ENCODE measurements around the gene SLC43A1. TPM values are rescaled to one million over a fixed set of nuclear protein-coding genes. Genes with fewer than 3 reads are reported as not detected.

Gene SLC43A1
- total RNA-seq, 4 donors from 2014 or later: 13.1 to 48.4 (median 22.5) TPM

DNA sequence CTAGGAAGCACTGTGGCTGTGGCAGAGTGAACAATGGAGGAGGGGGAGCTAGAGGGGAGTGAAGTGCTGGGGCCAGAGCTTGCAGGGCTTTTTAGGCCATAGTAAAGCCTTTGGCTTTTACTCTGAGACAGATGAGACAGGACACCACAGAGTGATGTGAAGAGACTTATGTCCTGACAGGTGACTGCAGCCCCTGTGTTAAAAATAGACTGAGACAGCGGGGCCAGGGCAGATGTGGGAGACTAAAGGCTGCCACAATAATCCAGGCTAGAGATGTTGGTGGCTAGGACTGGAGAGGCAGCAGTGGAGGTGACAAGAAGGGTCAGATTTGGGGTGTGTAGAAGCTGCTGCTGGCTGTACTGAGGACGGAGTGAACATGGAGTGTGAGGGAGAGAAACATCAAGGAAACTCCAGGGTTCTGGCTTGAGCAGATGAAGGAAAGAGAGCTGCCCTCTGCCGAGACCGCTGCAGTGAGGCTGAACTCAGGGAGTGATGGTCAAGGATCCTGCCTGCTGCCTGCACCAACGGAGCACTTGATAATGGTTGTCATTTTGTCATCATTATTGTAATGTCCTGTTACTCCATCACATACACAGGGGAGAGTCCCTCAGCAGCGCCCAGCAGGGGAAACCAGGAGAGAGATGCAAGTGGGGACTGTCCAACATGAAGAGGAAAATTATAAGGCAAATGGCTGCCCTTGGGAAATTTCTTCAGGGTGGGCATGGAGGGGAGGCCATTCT lies 27.4 kb downstream of the SLC43A1 start:
- no peaks in the 10 kb centered on the region for H3K36me3 ChIP-seq
- TF ChIP-seq, protein P1, sequence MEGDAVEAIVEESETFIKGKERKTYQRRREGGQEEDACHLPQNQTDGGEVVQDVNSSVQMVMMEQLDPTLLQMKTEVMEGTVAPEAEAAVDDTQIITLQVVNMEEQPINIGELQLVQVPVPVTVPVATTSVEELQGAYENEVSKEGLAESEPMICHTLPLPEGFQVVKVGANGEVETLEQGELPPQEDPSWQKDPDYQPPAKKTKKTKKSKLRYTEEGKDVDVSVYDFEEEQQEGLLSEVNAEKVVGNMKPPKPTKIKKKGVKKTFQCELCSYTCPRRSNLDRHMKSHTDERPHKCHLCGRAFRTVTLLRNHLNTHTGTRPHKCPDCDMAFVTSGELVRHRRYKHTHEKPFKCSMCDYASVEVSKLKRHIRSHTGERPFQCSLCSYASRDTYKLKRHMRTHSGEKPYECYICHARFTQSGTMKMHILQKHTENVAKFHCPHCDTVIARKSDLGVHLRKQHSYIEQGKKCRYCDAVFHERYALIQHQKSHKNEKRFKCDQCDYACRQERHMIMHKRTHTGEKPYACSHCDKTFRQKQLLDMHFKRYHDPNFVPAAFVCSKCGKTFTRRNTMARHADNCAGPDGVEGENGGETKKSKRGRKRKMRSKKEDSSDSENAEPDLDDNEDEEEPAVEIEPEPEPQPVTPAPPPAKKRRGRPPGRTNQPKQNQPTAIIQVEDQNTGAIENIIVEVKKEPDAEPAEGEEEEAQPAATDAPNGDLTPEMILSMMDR (IDR thresholded peaks at IDR 0.05): no peak
- no peak for TF ChIP-seq POLR2A (IDR thresholded peaks at IDR 0.05)
- no peak overlapping the region for H3K4me3 ChIP-seq
- H3K27me3 ChIP-seq: no peaks in the 10 kb centered on the region
- no peaks in the 10 kb centered on the region for H3K9me3 ChIP-seq
- intact Hi-C loops (cut with DNase I; ENCODE audit: low total_unique reads): loop anchor here (2.0 kb wide), 1 partner anchor 37 kb away; no protein-coding TSS in a partner anchor
- DNase-seq: no peak
- H3K4me1 ChIP-seq: peaks cover 0 to 3% of the 10 kb centered on the region in 2 donors
- no peak overlapping the region for H3K27ac ChIP-seq

DNA sequence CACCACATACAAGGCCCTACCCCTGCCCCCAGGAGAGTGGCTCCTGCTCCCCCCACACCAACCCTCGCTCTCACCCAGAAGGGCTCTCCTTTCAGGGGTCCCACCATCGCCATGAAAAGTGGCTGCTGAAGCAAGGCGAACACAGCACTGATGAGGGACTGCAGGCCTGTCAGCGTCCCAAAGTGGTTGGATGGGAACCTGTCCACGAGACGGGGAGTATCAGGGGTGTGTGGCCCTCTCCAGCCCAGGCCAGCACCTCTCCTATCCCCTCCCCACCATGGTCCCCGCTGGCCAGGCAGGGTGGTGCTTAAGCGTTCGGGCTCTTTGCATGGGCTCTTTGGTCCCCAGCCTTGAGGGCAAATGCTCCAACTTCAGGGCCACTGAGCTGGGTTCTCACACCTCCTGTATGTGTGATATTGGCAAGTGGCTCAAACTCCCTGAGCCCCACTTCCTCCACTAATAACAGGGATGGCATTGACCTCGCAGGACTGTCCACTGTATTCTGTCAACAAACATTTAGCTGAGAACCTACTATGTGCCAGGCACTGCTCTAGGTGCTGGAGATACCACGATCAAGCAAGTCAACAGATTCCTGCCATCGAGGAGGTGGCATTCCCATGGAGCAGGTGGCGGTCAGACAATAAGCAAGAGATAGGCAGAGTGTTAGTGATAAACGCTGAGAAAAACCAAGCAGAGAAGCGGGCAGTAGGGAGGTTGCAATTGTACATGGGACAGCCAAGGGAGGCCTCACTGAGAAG lies 28.3 kb downstream of the SLC43A1 start:
- TF ChIP-seq, protein P1 (IDR thresholded peaks at IDR 0.05): no peak
- no peak for TF ChIP-seq POLR2A (IDR thresholded peaks at IDR 0.05)
- Histone ChIP-seq H3K9me3 (no peaks in the 10 kb centered on the region), H3K4me3 (no peak overlapping the region), H3K27ac (no peak overlapping the region), H3K4me1 (peaks cover 0 to 8% of the 10 kb centered on the region in 2 donors), H3K27me3 (no peaks in the 10 kb centered on the region), H3K36me3 (no peaks in the 10 kb centered on the region)
- intact Hi-C loops (cut with DNase I; ENCODE audit: low total_unique reads): no loop called here
- DNase-seq: no peak

DNA sequence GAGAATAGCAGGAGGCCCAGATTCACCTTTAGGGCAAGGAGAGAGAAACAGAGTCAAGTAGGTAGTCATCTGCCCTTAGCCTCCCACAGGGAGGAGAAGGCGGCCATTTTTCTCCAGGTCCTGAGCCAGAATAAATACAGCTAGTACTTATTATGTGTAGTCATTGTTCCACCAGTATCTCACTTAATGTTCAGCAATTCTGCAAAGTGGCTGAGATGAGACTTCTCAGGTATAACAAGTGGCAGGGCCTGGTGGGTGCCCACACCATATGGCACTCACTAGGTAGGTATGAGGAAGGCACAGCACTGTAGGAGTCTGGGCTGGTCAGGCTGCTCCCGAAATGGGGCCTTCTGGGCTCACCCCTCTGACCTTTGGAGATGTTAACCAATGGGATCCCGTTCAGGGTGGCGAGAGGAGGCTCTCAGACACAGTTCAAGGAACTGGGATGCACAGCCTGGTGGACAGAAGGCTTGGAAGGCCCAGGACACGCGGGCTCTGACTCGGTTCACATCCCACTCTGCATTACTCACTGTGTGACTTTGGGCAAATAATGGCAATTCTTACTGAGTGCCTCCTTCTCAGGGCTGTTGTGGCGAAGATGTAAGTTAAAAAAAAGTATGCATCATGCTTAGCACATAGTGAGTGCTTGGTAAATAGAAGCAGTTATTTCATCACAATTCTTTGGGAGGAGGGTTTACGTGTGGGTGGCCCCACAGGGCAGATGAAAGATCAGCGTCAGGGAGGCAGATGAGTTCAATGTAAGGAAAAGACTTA lies 30.1 kb downstream of the SLC43A1 start:
- no peaks in the 10 kb centered on the region for H3K27me3 ChIP-seq
- H3K4me1 ChIP-seq: peaks cover 0 to 8% of the 10 kb centered on the region in 2 donors
- no peak overlapping the region for H3K27ac ChIP-seq
- no peaks in the 10 kb centered on the region for H3K9me3 ChIP-seq
- no peak for TF ChIP-seq POLR2A (IDR thresholded peaks at IDR 0.05)
- TF ChIP-seq, protein P1 (IDR thresholded peaks at IDR 0.05): no peak
- intact Hi-C loops (cut with DNase I; ENCODE audit: low total_unique reads): no loop called here
- no peak for DNase-seq
- H3K4me3 ChIP-seq: no peak overlapping the region
- H3K36me3 ChIP-seq: no peaks in the 10 kb centered on the region

DNA sequence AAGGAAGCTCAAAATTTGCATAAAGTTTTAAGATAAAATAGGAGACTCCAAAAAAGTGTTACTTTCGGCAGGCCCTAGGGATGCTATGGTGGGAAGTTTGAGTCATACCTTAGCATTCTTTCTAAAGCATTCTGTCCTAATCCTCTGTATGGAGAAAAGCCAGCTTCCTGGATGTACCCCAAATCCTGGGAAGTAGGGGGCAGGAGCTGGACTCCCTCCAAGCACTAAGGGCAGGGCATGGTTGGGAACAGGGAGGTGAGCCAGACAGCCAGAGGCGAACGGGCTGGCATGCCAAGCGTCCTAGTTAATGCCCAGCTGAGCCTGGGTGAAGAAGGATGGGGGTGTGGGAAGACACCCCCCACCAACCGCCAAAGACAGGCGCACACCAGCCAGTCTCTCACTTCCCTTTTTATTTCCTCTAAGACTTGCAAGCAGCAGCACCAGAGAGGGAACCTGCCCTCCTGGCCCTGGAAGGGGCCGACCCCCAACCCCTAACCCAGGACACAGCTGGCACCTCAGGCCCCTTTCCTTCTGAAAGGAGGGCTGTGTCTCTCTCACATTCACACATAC lies 31.3 kb downstream of the SLC43A1 start:
- no peak overlapping the region for H3K27ac ChIP-seq
- TF ChIP-seq, protein P1 (IDR thresholded peaks at IDR 0.05): no peak
- TF ChIP-seq POLR2A (IDR thresholded peaks at IDR 0.05): no peak
- no peaks in the 10 kb centered on the region for H3K27me3 ChIP-seq
- DNase-seq: no peak
- no peaks in the 10 kb centered on the region for H3K36me3 ChIP-seq
- no peaks in the 10 kb centered on the region for H3K9me3 ChIP-seq
- no peak overlapping the region for H3K4me3 ChIP-seq
- H3K4me1 ChIP-seq: peaks cover 0 to 8% of the 10 kb centered on the region in 2 donors
- intact Hi-C loops (cut with DNase I; ENCODE audit: low total_unique reads): no loop called here
